CD4-positive, alpha-beta T cell treated with Interleukin-2 at 100 ng/mL for 4 hours (primary cell): ENCODE data around the gene LRSAM1.
"Not testable (repeated sequence)": the region's sequence is repeated elsewhere in the genome, so short reads cannot be mapped to it uniquely, and the experiment has no call there.

Source experiments
- DNase-seq: peaks from one replicate; pipeline ENCODE4 v3.0.0-alpha.2; 2020; ENCODE audit warnings: low spot score

The LRSAM1 gene

DNA sequence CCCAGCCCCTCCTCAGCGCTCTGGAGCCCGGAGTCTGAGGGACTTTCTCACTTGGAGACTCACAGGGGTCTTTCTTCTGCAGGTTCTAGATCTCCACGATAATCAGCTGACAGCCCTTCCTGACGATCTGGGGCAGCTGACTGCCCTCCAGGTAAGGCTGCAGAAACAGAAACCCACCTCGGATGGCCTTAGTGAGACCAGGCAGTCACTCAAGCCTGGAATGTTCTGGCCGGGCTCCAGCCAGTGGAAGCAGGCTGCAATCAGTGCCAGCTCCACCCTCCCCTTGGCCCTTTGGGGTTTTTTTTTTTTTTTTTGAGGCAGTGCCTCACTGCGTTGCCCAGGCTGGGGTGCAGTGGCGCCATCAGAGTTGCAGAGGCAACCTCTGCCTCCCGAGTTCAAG, 7.6 kb downstream of the LRSAM1 start:
- no peak for DNase-seq

DNA sequence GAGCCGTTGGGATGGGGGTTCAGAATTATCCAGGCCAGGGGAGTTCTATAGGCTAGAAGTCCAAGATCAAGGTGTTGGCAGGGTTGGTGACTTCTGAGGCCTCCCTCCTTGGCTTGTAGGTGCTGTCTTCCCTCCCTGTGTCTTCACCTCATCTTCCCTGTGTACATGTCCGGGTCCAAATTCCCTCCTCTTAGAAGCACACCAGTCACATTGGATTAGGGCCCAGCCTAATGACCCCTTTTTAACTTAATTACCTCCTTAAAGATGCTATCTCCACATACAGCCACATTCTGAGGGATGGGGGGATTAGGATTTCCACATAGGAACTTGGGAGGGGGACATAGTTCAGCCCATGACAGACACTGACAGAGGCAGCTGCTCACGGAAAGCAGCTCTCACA, 12.1 kb downstream of the LRSAM1 start:
- DNase-seq, result no peak

DNA sequence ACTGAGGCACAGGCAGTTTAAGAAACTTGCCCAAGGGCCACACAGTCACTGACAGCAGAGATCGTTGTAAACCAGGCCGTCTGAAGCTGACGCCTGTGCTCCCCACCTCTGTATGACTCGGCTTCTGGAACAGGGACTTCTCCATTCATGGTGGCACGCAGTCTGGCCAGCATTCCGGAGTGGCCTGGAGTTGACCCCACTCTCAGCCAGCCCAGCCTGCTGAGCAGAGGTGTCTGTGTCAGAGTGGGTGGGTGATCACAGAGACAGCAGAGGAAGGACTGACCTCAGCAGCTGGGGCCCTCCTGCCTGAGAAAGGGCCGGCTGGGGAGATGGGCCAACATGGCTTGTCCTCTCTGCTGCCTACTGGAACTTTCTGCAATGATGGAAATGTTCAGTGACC, 12.6 kb downstream of the LRSAM1 start:
- no peak for DNase-seq

DNA sequence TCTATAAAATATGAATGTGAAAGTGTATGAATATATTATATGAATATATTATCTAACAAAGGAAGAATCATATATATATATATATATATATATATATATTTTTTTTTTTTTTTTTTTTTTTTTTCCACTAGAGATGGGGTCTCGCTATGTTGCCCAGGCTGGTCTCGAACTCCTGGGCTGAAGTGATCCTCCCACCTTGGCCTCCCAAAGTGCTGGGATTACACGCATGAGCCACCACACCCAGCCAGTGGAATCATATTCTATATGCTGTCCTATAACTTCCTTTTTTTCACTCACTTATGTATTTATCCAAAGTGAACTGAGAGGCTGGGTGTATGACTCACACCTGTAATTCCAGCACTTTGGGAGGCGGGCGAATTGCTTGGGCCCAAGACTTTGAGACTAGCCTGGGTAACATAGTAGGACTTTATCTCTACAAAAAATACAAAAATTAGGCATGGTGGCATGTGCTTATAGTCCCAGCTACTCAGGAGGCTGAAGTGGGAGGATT, 15.2 kb downstream of the LRSAM1 start:
- DNase-seq, result not testable (repeated sequence)

DNA sequence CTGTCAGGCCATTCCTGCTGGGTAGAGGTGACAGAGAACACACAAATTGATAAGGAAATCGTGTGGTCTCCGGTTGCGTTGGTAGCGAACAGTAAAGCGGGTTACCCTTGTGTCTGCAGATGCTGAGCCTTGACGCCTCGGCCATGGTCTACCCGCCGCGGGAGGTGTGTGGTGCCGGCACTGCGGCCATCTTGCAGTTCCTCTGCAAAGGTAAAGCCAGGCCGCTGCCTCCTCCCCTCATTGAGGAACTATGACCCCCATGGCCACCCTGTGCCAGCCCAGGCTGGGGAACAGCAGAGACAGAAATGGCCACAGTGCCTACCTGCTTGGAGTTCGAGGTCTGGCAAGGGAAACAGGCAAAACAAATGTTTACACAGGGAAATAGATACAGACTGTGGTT, 16.3 kb downstream of the LRSAM1 start:
- DNase-seq, result no peak

DNA sequence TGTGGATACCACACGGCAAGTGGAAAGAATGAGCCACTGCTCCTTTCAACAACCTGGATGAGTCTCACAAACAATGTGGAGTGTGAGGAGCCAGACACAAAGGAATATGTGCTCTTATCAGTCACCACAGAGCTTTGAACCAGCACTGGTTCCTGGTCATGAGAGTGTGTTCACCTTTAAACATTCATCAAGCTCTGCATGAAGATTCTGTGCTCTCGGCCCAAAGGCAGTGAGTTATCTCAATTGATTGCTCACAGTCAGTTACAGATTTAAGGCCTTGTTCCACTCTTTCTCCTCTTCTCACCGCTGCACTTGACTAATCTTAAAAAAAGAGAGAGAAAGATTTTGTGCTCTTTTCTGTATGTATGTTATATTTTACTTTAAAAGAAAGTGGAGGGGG, 19.4 kb downstream of the LRSAM1 start:
- DNase-seq, result no peak

DNA sequence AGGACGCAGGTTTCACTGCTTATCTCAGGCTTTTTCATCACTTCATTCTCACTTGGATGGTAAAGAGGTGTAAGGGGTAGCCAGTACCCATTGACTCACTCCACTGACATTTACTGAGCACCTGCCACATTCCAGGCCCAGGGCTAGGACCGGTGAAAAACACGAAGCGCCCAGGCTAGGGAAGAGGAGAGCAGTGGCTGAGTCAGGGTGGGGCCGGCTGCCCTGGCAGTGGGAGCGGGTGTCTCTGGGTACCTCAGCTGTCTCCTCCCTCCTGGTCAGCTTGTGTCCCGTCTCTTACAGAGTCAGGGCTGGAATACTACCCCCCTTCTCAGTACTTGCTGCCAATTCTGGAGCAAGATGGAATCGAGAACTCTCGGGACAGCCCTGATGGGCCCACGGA, 22.2 kb downstream of the LRSAM1 start:
- no peak for DNase-seq

DNA sequence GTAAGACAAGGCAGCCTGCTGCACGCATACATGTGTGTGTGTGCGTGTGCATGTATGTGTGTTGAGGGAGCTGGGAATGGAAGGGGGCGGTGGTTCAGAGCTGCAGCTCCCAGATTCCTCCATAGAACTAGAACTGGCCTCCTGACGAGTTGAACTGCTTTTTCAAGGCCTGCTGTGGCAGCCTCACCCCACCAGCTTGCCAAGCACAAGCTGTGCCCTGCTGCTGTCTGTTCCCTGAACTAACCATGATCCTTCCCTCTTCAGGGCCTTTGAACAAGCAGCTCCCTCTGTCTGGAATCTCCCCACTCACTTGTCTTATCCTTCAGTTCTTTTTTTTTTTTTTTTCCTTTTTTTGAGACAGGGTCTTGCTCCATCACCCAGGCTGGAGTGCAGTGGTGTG, 22.6 kb downstream of the LRSAM1 start:
- no peak for DNase-seq

DNA sequence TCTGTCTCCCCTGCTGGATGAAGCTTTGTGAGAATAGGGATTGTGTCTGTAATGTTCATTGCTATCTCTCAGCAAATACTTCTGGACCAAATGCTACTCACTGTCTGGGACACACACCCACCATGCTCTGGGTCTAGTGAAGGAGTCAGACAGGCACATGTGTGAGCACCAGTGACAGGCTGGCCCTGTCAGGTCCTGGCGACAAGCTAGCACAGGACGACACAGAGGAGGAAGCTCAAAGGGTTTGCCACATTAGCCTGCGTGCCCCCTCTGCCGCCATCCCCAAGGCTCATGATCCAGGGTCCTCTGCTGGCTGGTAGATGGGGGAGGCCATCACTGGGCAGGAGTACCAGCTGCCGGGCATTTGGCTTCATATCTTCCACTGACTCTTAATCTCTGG, 23.3 kb downstream of the LRSAM1 start:
- no peak for DNase-seq

DNA sequence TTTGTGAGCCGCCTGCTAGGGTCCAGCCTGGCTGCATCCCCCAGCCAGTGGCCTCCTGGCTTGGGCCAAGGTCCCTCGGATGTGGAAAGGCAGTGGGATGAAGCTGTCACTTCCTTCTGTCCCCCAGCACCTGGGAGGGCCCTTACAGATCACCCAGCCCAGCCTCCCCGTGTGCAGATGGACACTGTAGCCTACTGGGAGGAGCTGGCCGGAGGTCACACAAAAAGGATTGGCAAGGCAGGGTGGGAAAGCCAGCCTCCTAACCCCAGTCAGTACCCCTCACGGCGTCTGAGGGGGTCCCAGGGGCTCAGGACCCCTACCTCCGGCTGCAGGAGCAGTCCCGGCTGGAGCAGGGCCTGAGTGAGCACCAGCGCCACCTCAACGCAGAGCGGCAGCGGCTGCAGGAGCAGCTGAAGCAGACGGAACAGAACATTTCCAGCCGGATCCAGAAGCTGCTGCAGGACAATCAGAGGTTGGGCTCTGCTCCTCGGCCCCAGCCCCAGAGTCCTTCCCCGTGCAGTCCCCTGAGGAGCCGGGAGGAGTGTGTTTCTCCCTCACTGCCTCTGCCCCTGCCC, 28.3 kb downstream of the LRSAM1 start:
- no peak for DNase-seq

DNA sequence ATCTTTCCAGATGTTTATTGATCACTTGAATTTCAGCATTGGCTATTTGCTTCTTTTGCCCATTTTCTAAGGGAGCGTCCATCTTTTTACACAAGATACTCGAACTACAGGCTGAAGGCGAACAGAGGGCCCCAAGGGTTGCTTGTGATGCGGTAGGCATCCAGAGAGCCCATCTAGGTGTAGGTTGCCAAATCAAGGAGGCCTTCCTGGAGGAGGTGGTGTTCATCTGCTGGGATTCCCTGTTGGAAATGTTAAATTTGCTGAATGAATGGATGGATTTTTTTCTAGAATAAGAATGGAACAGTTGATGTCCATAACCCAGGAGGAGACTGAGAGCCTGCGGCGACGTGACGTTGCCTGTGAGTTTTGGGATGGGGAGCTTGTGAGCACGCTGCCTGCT, 31.4 kb downstream of the LRSAM1 start:
- DNase-seq, result no peak

DNA sequence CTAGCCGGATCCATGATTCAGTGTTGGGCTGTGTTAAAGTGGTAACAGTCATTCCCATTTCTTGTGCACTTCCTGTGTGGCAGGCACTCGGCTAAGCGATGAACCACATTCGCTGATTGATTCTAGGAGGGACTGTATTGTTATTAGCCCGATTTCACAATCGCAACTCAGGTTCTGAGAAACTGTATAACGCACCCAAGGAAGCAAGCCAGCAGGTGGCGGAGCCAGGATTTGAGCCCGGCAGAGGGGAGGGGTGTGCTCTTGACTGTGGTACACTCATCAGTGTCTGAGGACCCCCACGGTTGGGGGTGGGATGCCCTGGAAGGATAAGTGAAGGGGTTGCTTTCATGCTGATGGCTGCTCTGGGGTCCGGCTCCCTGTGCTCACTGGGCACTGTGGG, 34.7 kb downstream of the LRSAM1 start:
- DNase-seq, result no peak

DNA sequence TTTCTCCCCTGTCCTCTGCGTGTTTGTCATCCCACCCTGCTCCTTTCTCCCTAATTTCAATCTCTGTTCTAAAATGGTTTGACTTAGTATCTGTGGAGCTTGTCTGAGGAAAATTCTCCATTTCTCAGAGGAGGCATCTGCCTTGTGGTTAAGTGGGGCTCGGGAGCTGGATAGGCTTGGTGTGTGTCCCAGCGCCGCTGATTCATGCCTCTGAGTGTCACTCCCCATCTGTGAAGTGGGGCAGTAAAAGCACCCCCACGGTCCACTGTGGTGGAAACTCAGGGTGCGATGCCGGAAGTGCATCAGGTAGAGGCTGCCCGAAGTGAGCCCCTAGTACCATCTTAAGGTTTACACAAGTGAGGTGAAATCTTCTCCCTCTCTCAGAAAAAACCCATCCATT, 37.6 kb downstream of the LRSAM1 start:
- no peak for DNase-seq

DNA sequence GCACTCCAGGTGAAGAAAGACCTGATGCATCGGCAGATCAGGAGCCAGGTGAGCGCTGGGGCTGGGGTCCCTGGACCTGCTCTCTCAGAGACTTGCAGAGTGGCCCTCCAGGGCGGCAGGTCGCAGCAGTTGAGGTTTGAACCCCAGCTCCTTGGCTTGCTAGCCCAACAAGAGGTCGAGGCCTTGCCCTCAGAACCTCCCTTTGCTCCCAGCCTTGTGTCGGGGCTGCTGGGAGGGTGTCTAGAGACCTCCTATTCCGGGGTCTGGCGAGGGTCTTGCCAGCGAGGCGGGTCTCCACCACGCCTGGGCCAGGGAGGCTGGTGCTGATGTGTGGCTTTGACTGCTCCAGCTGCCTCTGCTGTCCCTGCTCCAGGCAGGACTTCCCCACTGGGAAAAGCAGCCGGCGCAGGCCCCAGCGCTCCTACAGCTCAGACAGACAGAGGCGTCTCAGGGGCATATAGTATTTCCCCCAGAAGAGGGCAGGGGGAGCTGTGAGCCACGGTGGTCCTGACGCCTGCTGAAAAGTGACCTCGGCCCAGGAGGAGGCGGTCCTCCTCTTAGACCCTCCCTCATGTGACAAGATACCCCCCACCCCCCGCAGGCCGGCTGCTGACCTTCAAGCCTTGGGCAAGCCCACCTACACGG, 38.3 kb downstream of the LRSAM1 start:
- DNase-seq, result no peak

DNA sequence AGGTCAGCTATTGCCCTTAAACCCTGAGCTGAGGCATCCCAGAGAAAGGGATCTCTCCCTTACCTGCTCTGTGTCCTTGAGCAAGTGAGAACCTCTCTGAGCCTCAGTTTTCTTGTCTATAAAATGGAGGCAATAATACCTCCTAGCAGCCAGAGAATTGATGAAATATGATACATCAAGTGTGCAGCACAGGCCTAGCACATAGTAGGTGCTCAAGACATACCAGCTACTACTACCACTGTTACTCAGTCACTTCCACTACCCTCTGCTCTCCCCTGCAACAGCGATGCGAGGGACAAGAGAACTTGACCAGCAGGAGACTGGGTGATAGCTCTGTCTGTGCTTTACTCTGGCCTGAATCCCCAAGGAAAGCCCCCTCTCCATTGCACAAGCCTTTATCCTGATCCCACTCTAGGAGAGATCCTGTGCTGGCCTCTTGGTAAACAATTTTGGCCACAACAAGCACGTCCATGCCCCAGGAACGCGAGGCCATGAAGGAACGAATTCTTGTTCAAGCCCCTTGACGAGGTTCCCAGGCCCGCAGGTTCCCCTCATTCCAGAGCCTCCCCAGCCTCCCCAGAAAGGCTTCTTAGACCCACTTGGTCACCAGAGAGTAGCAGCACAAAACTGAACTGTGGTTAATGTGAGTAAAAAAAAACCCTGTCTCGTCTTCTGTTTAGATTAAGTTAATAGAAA, 39.4 kb downstream of the LRSAM1 start:
- no peak for DNase-seq

DNA sequence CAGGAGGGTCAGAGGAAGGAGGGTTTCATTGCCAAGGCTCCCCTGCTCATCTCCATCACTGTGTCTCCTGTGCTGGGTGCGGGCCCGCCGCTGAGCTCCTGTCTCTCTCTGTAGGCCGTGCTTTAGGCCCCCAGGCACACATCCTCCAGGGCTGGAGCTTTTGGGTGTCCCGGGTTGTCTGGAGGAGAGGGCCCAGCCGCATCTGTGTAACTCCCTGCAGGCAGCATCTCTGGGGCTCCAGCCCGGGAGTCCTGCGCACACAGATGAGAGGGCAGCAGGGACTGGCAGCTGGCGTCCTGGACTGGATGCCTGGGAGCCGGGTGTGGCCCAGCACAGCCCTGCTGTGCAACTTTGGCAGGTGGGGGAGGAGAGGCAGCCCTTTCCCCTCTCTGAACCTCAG, 40.2 kb downstream of the LRSAM1 start:
- DNase-seq, result no peak

DNA sequence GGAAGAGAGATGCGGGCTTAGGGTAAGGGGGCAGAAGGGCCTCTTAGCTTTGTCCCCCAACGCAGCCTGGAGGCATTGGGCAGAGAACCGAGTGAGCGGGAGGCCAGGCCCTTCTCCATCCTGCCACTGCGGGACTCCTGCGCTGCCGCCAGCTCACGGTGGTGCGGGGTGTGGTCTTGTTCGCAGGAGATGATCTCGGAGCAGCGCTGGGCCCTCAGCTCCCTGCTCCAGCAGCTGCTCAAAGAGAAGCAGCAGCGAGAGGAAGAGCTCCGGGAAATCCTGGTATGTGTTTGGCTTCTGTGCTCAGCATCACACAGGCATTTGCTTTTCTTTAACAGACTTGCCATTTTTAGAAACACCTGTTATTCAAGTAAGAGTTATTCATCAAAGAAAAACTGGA, 41.3 kb downstream of the LRSAM1 start:
- no peak for DNase-seq

DNA sequence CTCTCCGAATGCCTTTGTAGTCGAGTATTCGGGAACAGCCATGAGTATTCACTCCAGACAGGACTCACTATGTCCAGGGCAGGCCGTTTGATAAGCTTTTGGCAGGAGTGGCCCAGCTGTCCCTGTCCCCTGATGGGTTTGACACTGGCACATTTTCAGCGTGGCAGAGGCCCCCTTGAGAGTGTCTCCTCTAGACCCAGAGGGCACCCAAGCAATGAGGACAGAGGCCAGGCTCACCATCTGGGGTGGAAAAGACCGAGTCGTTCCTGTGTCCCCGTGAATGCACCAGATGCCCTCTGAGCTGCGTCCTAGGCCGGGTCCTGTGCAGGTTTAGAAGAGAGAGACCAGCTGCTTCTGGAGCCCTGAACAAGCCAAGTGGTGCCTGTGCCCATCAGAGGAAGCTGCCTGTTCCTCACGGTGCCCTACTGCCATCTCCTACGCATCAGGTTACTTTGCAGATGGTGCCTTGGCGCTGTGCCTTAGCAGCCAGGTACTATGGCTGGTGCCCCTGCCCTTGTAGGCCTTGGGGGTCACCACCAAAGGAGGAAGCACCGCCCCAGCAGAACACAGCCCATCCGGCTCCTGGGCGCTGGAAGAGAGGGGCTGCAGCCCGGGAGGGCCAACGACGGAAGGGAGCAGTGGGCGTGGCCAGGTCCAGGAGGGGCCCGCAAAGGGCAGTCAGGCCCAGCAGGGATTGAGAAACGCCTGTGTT, 42.4 kb downstream of the LRSAM1 start:
- DNase-seq, result no peak

DNA sequence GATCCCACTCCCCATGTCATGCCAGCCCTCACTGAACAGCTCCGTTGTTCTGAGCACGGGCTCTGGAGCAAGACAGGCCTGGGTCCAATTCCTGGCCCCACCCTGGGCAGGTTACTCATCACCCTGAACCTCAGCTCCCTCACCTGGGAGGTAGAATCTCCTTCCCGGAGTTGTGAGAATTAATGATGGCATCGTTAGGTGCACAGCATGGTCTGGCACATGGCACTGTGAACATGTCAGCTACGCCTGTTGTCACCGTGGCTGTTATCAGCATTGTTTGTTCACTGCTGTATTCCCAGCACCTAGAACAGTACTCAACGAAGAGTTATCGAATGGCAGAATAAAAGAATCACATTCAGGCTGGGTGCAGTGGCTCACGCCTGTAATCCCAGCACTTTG, 43.0 kb downstream of the LRSAM1 start:
- no peak for DNase-seq

DNA sequence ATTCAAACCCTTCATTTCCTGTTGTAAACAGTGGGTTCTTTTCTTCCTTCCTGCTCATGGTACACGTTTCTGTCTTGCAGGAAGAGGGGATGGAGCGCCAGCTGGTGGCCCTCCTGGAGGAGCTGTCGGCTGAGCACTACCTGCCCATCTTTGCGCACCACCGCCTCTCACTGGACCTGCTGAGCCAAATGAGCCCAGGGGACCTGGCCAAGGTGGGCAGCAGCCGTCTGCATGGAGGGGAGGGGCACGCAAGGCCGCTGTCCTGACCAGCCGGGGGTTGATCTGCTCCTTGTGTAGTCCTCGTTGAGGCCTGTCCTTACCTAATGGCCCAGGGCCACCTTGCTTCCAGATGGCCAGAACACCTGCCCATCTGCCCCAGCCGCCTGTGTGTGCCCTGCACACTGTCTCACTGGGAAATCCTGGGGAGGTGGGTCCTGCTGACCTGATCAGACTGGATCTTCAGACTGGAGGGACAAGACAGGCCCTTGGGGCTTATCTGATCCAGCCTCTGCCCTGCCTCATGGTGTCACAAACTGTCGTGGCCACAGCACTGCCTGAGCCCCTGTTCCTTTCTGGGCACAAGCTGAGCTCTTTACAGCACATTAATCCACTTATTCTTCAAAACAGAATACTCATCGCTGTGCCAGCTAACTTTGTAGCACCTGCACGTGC, 44.7 kb downstream of the LRSAM1 start:
- DNase-seq, result no peak

DNA sequence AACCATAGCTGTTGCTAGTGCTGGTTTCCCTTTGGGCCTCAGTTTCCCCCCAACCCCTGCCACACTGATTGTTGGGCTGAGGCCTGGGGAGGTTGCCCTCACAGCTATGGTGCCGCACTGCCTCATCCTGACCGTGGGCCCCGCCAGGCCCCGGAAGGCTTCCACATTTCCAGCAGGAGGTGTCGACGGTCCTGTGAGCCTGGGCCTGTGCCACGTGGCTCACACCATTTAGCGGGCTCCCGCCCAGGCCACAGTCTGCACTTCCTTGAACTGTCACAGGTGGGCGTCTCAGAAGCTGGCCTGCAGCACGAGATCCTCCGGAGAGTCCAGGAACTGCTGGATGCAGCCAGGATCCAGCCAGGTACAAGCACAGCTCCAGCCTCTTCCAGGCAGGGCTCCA, 45.7 kb downstream of the LRSAM1 start:
- no peak for DNase-seq

DNA sequence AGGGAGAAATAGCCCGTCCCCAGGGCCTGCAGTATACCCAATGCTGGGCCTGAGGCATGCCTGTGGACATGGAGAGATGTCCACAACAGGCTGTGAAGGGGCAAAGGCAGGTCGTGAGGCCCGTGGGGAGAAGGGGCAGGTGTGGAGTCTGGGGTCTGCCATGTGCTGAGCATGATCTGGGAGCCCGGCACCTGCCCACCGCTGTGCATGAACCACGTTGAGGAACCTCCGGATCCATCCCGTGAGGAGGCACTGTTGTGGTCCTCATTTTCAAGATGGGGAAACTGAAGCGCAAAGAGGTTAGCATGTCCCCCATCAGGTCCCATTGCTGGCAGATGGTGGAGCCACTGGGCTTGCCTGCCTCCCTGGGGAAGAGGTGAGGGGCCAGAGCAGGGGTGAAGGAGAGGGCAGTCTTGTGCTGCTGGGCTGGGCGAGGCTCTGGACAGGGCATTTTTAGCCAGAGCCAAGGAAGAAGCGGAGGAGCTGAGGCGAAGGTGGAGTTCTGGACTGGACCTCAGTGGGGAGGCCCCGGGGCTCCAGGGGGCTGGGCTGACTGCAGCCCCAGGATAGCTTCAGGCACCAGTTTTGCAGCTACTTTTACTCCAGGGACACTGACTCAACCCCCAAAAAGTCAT, 46.5 kb downstream of the LRSAM1 start:
- DNase-seq, result no peak
